ENCODE results near the gene ACVR1. TPM values are rescaled to one million over a fixed set of nuclear protein-coding genes. Genes with fewer than 3 reads are reported as not detected.

The ACVR1 gene
- total RNA-seq, 3 donors from 2014 or later, result 14.7 to 38.4 (median 15.8) TPM

DNA sequence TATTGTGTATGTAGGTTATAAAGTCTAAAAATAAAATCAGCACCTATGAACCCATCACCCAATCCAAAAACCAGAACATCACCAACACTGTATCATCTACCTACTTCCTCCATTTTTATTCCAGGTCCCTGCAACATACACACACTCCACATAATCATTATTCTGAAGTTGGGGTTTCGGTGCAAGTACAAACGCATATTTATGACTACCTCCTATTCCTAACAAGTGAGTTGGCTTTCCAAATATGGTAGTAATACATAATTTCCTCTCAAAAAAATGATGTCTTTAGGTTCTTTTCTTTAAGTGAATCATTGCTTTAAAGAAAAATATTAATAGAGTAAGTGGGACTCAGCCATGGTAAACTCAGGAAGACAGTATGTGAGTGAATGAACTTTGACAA is 3.3 kb downstream of the ACVR1 start:
- no peak for DNase-seq
- H3K36me3 ChIP-seq (ENCODE audit: low read depth), result no peaks in the 10 kb centered on the region
- ATAC-seq, result no peak
- H3K9me3 ChIP-seq, result no peaks in the 10 kb centered on the region
- intact Hi-C loops (cut with DNase I, micrococcal nuclease), result no loop called here
- TF ChIP-seq, protein P1, sequence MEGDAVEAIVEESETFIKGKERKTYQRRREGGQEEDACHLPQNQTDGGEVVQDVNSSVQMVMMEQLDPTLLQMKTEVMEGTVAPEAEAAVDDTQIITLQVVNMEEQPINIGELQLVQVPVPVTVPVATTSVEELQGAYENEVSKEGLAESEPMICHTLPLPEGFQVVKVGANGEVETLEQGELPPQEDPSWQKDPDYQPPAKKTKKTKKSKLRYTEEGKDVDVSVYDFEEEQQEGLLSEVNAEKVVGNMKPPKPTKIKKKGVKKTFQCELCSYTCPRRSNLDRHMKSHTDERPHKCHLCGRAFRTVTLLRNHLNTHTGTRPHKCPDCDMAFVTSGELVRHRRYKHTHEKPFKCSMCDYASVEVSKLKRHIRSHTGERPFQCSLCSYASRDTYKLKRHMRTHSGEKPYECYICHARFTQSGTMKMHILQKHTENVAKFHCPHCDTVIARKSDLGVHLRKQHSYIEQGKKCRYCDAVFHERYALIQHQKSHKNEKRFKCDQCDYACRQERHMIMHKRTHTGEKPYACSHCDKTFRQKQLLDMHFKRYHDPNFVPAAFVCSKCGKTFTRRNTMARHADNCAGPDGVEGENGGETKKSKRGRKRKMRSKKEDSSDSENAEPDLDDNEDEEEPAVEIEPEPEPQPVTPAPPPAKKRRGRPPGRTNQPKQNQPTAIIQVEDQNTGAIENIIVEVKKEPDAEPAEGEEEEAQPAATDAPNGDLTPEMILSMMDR (IDR thresholded peaks at IDR 0.05), result no peak
- no peak overlapping the region for H3K4me3 ChIP-seq
- H3K4me1 ChIP-seq (ENCODE audit: low read depth), result peaks cover 10% of the 10 kb centered on the region

DNA sequence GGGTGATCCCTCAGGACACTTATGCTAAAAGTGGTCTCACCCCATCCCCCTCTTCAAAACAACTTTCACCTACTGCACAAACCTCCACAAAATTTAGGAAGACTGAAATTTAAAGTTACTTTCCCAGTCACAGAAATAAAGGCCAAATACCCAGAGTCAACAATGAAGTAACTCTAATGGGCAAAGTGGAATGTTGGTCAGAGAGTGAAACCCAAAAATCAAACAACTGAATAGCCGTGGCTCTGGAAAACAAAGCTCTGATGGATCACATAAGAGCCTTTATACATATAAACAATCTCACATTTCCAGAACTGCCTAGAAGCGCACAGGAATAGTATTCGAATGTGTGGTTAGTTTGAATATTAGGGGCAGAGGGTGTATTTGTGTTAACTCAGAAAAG is 4.7 kb downstream of the ACVR1 start:
- H3K4me1 ChIP-seq (ENCODE audit: low read depth), result peaks cover 4% of the 10 kb centered on the region
- no peaks in the 10 kb centered on the region for H3K9me3 ChIP-seq
- TF ChIP-seq, protein P1 (IDR thresholded peaks at IDR 0.05), result no peak
- intact Hi-C loops (cut with DNase I, micrococcal nuclease), result no loop called here
- ATAC-seq (no peak), DNase-seq (no peak)
- no peaks in the 10 kb centered on the region for H3K36me3 ChIP-seq (ENCODE audit: low read depth)
- no peak overlapping the region for H3K4me3 ChIP-seq

DNA sequence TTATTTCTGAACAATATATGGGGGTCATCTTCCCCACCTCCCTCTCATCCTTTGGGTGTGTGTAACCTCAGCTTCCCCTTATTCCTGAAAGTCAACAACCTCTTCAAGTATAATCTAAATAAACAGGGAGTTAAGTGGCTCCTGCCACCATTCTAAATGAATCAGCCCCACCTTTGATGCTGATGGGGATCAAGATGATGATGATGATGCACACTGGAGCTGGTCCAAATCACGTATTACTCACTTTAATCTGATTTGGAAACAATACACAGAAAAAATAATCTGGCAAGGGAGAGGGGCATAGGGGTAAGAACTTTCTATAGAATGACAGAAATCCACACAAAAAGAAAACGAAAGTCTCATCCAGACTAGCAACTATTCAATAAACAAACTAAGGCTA is 7.1 kb downstream of the ACVR1 start:
- Histone ChIP-seq H3K9me3 (no peaks in the 10 kb centered on the region), H3K36me3 (ENCODE audit: low read depth) (no peaks in the 10 kb centered on the region), H3K4me1 (ENCODE audit: low read depth) (no peaks in the 10 kb centered on the region), H3K4me3 (no peak overlapping the region)
- ATAC-seq, result no peak
- intact Hi-C loops (cut with DNase I, micrococcal nuclease), result no loop called here
- TF ChIP-seq, protein P1 (IDR thresholded peaks at IDR 0.05), result no peak
- DNase-seq, result no peak

DNA sequence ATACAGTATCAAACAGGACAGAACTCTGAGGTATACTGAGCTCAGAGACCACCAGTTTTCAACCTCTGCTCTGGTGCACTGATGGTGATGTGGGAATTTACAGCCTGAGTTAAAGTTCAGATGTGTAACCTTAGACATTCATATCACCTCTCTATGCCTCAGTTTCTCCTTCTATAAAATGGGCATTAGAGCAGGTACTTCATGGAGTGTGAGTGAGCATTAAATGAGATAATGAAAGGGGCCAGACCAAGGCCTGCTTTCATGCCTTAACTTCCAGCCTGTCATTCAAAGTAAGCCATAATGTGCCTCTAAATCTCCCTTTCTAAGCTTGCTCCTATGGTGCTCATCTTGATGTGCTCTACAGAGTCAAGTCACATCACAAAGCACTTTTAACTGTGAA is 8.4 kb downstream of the ACVR1 start:
- DNase-seq, result no peak
- ATAC-seq, result no peak
- Histone ChIP-seq H3K36me3 (ENCODE audit: low read depth) (no peaks in the 10 kb centered on the region), H3K4me3 (no peak overlapping the region), H3K4me1 (ENCODE audit: low read depth) (no peaks in the 10 kb centered on the region), H3K9me3 (no peaks in the 10 kb centered on the region)
- TF ChIP-seq, protein P1 (IDR thresholded peaks at IDR 0.05), result no peak
- intact Hi-C loops (cut with DNase I, micrococcal nuclease), result no loop called here

DNA sequence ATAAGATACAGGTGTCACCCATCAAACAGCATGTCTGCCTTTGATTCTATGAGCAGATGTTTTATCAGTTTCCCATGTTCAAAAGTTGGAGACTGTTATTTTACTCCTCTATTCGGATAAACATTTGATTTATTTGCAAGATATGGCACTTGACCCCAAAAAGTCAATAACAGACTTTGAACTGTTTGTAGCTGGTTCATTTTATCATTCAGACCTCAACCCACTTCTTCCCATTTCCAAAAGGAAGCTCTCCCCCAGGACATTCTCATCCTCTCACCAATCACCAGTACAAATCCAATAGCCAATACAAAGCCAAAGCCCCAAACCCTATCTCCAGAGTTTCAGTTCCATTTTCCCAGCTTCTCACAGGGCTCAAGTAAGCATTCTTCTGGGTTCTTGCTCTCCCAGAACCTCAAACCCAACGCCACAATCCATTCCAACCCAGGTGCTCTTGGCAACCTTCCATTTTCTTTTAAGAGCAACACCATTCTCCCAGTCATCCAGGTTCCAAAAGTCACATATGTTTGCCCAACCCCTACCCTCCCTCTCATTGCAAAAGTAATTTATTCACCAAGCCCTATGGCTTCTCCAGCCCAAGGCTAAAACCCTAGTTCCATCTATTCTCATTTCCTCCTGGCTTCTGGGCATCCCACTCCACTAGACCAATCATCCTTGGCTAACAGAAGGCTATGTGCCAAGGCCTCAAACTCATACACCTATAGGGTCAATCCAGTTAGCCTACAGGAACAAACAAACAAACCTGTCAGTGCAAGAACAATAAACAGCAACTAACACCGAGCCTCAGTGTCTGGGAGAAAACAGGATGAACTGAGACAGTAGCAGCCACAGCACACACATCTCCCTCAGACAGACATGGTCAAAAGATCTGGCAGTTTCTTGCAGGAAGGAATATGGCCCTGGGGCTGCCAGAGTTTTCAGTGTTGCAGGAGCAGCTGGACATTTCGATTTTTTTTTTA is 9.2 kb downstream of the ACVR1 start:
- intact Hi-C loops (cut with DNase I, micrococcal nuclease), result no loop called here
- H3K4me3 ChIP-seq, result no peak overlapping the region
- H3K9me3 ChIP-seq, result no peaks in the 10 kb centered on the region
- TF ChIP-seq, protein P1 (IDR thresholded peaks at IDR 0.05), result no peak
- H3K36me3 ChIP-seq (ENCODE audit: low read depth), result no peaks in the 10 kb centered on the region
- ATAC-seq (no peak), DNase-seq (no peak)
- H3K4me1 ChIP-seq (ENCODE audit: low read depth), result no peaks in the 10 kb centered on the region

Measured in mucosa of descending colon (tissue), 3 donors.